Amniotic stem cell (primary cell): ENCODE measurements around the gene USB1.

Experiments
- DNase-seq: peaks from one replicate; lab custom pipeline; 2025; lab: John Stamatoyannopoulos, UW

The USB1 gene

GRCh38 chr16:58019866-58020538, 18.8 kb downstream of the USB1 start:
- no peak for DNase-seq

DNA sequence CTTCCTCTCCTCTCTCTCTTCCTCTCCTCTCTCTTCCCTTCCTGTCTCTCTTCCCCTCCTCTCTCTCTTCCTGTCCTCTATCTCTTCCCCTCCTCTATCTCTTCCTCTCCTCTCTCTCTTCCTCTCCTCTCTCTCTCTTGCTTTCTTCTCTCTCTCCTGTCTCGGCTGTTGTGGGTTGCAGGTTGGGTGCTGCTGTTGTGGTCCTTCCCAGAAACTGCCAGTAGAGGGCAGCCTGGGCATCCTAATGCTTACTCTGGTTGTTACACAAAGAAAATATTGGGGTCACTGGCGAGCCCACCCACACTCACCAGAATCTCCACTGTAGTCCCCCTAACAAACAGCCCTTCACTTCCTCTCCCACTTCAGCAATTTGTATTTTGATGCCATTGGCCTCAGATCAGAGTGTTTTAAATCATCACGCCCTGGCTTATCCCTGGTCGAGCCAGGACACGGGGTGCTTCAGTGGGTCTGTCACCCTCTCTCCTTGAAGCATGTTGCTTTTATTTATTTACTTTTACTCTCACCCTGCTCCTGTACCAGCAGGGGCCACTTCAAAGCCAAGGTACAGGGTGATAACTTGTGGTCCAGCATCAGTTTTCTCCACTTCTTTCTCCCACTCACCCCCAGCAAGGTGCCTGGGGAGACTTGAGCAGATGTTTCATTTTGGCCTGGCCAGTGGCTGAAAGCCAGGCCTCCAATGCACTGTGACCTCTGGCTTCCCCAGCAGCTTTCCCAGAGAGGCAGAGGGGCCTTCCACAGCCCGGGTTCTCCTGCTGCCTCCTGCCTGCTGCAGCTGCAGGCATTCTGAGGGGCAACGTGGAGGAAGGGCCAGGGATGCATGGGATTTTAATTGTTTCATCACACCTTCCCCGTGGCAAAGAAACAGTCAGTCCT, 19.7 kb downstream of the USB1 start:
- peak; percentile 29 for DNase-seq

DNA sequence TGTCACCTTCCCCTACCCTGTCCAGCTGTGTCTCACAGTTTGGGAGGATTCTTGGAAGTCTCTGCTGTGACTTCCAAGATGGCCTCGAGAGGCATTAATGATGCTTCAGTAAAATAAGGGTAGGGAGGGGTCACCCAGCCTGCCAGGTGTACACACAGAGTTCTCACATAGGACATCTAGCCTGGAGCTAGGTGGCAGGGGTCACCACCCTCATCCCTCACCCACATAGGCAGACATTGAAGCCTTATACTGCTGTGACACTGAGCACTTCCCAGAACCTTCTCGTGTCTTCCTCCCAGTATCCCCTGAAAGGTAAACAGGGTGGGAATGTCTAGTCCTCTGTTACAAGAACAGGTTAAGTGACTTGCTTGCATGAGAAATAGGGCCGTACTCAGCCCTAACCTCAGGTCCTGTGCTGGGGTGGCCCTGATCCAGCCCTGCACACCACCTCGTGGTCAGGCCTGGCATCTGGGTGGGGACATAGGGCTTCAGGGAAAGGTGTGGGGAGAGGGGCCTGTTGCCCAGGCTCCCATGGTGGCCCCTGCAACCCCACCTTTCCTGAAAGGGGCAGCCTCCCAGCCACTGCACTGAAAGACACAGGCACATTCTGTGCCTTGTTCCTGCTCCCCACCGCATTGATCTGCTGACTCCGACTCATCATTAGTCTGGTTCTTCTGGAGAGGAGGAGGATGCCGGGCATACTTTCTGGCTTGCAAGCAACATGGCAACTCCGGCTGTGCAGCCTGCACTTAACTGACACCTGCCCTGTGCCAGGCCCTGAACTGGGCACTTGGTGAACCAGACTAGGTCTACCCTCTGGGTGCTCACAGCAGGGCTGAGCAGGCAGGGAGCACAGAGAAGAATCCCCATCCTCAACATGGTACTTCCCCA, 20.7 kb downstream of the USB1 start:
- DNase-seq, result no peak

- DNase-seq, result no peak
These were observed 21.6 kb downstream of the USB1 start for GRCh38 chr16:58022601-58023371.

DNA sequence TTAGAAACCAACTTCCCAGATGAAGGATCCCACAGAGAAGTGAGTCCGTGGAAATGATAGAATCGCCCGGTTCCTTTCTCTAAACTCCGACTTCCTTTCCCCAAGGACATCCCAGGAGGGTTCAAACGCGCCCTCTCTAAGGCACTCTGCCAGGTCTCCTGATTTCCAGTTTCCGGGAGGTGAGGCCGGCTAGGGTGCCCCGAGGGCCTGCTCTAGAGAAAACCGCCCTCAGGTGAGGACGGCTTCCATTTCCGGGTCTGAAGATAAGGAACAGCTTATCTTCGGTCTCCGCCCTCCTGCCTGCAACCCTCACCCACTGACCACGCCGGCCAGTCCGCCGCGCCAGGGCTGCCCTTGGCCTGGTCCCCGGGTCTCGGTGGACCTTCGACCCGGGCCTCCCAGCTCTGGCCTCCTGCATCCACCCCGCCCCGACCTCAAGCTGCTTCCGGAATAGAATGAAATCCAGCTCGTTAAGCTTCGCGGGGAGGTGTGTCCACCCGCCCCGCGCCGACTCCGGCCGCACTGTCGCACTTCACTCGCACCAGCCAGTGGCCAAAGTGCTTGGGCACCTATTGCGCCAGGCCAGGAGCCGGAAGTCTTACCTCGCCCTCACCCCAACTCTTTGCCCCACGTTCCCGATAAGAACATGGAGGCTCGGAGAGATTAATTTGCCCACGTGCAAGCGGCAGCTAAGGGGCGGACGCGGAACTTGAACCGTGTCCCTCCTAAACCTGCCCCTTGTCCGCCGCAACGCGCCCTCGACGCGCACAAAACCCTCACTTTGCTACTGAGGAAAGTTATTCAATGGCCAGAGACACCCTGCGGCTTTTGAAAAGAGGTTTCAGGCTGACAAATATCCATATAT, 23.5 kb downstream of the USB1 start:
- DNase-seq, result no peak

DNA sequence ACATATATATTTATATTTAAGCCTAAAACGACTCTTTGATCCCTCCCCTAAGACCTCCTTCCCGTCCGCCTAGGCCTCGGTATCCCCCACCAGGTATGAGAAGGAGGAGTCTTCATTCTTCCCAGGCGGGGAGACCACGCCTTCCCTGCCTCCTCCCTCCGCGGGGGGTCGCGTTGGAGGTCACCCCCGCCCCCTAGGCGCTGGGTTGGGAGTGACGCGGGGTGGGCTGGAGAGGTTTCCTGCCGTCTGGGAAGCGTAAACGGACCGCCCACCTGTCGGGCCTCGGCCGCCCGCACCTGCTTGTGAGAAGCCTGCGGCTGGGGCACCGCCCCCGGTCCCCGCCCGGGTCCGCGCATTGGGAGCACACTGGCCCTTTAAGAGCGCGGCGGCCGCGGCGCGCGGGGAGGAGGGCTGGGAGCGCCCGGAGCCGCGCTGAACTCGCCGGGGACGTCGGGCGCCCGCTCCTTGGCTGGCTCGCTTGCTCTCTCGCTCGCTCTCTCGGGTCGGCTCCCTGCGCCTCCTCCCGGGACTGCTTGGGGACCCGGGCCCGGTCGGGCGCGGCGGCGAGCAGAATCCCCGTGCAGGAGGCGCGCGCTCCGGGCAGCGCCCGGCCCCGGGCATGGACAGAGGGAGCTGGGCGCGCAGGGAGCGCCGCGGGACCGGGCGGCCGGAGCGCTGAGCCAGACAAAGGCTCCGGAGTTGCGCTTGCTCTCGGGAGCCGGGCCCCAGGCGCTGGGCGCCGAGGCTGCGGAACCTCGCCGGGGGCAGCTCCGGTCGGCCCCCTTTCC, 24.3 kb downstream of the USB1 start, which contains the start of gene MMP15:
TSS of gene MMP15 (plus strand) at position 404 of the 788 bp plus-strand sequence. CDS start 597 bp downstream, outside the sequence.
- DNase-seq, result no peak

DNA sequence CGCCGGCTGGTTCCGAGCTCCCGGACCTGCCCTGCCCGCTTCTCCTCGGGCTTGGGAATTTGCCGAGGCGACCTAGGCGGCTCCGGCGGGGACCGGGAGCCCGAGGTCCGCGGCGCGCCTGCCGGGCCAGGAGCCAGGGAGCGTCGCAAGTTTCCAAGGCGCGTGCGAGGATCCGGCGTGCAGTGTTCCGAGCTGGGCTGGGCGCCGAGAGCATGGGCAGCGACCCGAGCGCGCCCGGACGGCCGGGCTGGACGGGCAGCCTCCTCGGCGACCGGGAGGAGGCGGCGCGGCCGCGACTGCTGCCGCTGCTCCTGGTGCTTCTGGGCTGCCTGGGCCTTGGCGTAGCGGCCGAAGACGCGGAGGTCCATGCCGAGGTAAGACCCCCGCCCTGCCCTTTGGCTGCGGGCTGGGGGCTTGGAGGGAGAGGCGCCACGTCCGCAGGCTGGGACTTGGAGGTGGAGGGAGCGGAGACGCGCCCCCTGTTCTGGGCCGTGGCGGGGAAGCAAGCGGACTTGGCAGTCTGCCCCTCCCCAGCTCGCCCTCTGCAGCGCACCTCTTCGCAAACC, 25.0 kb downstream of the USB1 start:
- DNase-seq, result no peak

- no peak for DNase-seq
These were observed 25.5 kb downstream of the USB1 start for GRCh38 chr16:58026705-58027160.

- DNase-seq, result no peak
These were observed 26.1 kb downstream of the USB1 start for GRCh38 chr16:58027161-58027915.

- no peak for DNase-seq
These were observed 26.8 kb downstream of the USB1 start for GRCh38 chr16:58027916-58028455.

GRCh38 chr16:58028541-58029070, 27.4 kb downstream of the USB1 start:
- DNase-seq, result no peak

GRCh38 chr16:58029410-58029809, 28.2 kb downstream of the USB1 start:
- DNase-seq, result no peak

GRCh38 chr16:58030136-58030840, 29.1 kb downstream of the USB1 start:
- DNase-seq, result no peak

DNA sequence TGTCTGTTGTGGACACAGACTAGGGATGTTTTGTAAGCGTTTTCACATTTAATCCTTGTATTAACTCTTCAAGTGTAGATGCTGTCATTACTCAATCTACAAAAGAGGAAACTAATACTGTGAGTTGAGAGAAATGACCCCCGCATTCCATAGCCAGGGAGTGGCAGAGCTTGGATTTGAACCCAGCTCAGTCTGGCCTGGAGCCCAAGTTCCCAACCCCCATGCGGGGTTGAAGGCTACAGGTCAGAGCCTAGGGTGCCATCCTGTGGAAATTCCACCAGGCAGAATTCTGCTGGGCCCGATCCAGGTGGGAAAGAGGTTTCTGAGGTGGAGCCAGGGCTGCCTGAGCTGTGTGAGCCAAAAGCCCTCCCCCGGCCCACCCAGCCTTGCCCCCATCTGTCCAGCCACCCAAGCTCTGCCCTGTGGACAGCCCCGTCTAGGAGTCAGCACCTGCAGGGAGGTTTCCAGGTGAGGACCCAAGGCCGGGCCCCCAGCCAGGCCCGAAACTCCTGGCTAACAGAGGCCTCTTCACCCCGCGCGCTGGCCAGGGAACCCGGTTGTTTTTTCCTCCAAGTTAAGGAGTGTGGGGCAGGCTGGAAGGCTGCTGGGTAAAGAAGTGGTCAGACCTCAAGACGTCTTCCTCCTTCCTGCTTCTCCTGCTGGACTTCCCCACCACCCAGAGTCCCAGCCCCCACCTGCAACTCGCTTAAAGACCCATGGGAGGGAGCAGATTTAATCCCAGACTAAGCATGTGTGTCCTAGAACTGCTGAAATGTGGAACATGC, 30.0 kb downstream of the USB1 start:
- DNase-seq, result no peak

DNA sequence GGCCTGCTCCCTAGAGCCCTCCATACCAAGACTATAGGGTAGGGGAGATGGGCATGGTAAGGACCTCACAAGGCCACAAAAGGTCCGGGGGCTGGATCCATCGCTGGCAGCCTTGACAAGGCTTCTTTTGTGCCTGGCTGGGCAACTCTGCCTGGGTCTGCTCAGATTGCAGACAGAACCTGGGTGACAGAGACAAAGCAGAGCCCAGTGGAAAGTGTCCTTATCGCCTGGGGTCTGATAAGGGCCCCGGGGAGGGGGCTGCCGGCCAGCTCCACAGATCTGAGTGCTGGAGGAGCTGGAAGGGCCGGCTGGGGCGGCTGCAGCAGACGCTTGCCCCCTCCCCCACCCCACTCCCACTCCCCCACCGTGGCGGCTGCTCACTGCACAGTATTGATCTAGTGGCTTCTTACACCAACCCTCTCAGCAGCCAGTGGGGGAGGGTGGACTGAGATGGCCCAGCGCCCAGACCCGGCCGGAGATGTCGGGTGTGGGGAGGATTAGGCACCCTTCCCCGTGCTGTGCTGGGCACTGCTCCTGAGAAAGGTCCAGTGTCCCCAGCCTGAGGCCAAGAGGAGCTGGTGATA, 31.6 kb downstream of the USB1 start:
- DNase-seq, result no peak

DNA sequence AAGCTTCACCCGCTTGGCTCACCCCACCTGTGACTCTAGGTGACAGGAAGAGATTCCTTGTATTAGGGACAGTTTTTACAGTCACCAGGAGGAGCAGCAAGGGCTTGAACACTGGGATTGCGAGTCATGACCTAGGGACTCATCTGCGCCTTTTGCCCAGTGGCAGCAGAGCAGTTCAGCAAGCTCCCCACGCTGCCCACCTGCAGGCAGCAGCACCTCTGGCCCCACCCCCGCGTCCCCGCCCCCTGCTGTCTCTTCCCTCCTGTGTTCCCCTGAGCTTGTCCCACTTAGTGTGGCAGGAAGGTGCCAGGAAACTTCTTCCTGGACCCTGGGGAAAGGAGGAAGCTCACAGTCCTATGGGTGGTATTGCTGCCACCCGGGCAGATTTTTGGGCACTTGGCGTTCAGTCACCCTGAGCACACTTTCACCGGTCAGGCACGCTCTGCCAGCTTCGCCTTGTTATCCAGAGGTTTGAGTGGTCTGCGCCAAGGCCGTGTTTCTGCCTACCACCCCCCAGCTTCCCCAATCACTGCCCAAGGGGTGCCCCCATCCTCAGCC, 33.0 kb downstream of the USB1 start:
- DNase-seq, result no peak
